GM11168 (cell line): ENCODE data around the gene SERBP1.
"Not testable (repeated sequence)": the region's sequence is repeated elsewhere in the genome, so short reads cannot be mapped to it uniquely, and the experiment has no call there.

Source experiments
- in situ Hi-C: fragments of 300-500 bp; cut with MboI; formaldehyde crosslinking; loops from one replicate; pipeline ENCODE4 v1.12.0; 2022; ENCODE audit warnings: low sequenced_read_pairs; ENCODE audit not compliant: unreplicated experiment

Gene SERBP1

DNA sequence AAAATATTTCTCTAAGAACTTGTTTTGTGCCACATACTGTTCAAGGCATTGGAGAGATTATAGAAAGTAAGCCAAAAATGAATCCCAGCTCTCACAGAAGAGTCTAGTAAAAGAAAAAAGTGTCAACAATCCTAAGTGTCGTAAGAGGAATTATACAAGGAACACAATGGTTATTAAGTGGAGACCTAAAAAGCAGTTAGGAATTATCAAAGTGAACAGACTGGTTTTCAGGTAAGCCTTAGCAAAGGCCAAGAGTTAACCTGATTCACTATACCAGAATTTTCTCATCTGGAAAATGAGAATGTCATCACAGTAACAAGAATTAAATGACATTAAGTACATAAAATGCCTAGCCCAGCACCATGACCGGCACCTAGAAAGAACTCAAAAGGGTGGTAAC is 15.6 kb downstream of the SERBP1 start:
- in situ Hi-C loops: no loop called here

DNA sequence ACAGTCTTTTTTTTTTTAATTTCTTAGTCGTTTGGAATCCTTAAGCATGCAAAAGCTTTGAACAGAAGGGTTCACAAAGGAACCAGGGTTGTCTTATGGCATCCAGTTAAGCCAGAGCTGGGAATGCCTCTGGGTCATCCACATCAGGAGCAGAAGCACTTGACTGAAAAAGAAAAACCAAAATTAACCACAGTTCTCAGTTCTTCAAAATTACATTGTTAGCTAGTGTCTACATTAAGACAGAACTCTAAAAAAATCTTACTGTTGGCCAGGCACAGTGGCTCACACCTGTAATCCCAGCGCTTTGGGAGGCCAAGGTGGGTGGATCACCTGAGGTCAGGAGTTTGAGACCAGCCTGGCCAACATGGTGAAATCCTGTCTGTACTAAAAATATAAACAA is 17.1 kb downstream of the SERBP1 start:
- in situ Hi-C loops: not testable (repeated sequence)

- in situ Hi-C loops: no loop called here
Measured at GRCh38 chr1:67408148-67408547, 22.1 kb downstream of the SERBP1 start.

- in situ Hi-C loops: no loop called here
Measured at GRCh38 chr1:67407498-67407897, 22.7 kb downstream of the SERBP1 start.

DNA sequence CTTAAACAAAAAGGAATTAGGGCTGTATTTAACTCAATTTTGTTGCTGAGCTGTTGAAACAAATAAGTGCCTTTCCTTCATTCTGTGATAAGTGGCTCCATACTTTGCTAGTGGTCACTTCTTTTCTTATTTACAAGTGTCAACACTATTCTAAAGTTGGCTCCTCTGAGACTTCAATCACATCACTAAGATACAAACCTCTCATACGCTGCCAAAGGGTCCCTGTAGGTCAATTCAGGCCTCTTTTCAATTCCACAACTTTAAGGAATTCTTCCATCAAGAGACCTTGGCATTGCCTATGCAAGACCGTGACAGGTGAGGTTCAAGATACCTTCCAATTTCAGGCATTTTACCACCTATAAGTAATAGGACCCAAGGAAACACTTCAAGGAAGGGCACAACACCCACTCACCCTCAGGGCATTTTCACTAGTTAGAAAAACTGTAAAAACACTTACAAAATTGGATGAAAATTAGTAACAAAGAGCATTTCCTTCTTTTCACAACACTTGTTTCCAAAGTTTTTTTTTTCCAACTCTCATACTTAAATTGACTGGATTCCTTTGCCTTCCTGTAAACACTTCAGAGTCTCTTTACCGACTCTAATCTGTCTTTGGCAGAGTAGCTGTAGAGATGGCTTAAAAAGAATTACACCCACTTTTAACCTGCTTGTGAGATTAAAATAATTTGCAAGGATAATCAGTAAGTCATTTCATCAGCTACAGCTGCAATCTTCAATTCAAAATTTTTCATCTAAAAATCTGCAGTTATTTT is 24.5 kb downstream of the SERBP1 start:
- in situ Hi-C loops: no loop called here

- in situ Hi-C loops: no loop called here
Measured at GRCh38 chr1:67404212-67404620, 26.0 kb downstream of the SERBP1 start.

- in situ Hi-C loops: no loop called here
Measured at GRCh38 chr1:67401443-67401842, 28.8 kb downstream of the SERBP1 start.

- in situ Hi-C loops: not testable (repeated sequence)
Measured at GRCh38 chr1:67400029-67400786, 30.0 kb downstream of the SERBP1 start.

GRCh38 chr1:67399199-67399993 is 30.8 kb downstream of the SERBP1 start:
- in situ Hi-C loops: no loop called here

DNA sequence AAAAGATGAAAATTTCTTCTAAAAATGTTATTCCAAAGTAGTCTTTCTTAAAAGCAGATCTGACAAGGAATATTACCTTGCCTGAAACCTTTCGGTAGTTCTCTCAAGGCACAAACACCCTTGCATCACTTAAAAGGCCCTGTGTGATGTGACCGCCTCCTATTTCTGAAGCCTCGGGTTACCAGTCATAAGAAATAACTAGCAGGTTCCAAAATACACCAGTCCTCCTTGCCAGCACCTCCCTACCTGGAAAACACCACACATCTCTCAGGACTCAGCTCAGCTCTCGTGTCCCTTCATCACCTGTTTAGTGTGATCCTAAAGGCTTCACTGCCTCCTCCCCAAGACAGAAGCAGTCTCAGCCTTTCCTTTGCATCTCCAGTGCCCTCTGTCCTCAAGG is 35.7 kb downstream of the SERBP1 start:
- in situ Hi-C loops: no loop called here

GRCh38 chr1:67393737-67394136 is 36.5 kb downstream of the SERBP1 start:
- in situ Hi-C loops: no loop called here

DNA sequence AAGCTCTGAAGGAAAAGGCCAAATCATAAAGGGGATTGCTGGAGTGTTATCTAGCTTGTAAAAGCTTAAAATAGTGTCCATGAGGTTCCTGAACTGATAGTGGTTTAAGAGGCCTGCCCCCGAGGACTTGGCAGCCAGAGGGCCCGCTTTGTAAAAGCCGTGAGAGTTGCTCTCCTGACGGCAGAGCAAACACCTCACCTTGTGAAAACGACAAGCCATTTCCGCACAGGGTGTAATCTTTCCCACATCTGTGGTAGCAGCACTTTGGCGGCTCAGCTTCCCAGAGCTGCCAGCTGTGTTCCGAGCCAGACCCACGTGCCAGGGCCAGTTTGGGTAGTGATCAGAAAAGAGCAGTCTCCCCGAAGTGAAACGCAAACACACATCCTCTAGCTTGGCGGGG is 37.0 kb downstream of the SERBP1 start:
- in situ Hi-C loops: no loop called here

GRCh38 chr1:67390041-67390887 is 39.9 kb downstream of the SERBP1 start:
- in situ Hi-C loops: no loop called here

- in situ Hi-C loops: no loop called here
Measured at GRCh38 chr1:67383999-67384638, 46.1 kb downstream of the SERBP1 start.

DNA sequence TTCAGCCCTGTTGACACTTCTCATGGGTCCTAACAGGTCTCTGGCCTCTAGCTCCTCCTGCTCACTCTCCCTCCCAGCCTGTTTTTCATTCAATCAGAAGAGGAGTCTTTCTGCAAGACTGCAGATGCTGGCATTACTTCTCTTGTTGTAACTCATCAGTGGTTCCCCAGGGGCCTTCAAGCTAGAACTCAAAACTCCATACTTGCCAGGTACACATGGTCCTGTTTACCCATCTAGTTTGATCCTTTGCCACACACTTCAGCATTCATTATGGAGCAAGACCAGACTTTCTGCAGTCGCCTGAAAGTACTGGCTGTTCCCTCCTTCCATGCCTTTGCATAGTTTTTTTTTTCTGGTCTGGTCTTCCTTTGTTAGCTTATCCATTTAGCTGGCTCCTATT is 47.9 kb downstream of the SERBP1 start:
- in situ Hi-C loops: no loop called here

DNA sequence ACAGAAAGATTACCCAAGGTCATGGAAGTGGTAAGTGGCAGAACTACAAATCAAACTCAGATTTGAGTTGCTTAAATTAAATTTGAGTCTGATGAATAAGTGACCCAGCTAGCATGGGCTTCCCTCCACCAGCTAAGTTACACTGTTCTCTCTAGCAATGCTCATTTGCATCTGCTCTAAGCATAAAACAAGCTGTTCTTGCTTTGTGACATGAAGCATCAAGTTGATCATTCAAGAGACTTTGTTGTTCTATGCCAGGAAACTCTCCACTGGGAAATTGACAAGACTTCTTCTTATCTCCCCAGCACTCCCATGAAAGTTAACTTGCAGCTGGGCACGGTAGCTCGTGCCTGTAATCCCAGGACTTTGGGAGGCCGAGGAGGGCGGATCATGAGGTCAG is 49.0 kb downstream of the SERBP1 start:
- in situ Hi-C loops: no loop called here

DNA sequence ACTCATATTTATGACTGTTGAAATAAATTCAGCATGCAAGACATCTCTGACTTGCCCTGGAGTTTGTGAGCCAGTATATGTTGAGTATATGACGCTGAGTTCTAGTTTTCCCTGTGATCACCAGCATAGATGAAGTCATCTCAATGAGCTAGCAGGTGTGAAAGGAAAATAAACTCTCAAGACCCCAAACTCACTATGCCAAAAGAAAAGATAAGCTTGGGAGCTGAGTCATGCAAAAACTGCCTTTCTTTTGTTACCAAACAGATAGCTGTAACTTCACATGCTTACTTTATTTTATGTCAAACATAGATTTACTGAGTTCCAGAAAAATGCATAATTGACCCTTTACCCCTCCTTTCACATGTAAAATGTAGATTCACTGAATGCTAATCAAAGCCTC is 52.9 kb downstream of the SERBP1 start:
- in situ Hi-C loops: no loop called here

DNA sequence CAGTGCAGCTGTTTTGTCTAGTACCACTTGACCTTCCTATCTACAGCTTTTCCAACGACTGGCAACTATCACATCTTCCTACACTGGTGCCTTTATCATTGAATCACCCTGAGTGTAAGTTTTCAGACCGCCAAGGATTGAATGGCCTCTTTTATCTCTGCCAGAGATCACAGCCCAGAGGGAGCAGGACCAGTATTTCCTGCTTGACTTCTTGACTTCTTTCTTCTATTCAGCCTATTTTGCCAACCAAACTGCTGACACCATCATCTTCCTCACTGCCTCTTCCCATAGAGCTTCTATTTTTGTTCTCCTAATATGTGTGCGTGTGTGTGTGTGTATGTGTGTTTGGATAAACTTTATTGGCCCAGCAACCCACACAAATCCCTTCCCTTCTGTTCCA is 53.8 kb downstream of the SERBP1 start:
- in situ Hi-C loops: no loop called here

DNA sequence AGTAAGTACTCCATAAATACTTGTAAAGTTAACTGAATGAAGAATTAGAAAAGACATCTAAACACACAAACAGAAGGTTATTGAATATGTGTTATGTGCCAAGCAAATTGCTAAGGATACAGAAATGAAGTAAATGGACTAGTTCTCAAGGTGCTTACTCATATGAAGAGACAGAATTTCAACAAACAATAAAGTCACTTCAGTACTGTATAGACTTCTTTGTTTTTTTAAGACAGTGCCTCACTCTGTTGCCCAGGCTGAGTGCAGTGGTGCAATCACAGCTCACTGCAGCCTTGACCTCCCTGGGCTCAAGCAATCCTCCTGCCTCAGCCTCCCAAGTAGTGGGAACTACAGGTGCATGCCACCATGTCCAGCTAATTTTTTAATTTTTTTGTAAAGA is 57.3 kb downstream of the SERBP1 start:
- in situ Hi-C loops: no loop called here

DNA sequence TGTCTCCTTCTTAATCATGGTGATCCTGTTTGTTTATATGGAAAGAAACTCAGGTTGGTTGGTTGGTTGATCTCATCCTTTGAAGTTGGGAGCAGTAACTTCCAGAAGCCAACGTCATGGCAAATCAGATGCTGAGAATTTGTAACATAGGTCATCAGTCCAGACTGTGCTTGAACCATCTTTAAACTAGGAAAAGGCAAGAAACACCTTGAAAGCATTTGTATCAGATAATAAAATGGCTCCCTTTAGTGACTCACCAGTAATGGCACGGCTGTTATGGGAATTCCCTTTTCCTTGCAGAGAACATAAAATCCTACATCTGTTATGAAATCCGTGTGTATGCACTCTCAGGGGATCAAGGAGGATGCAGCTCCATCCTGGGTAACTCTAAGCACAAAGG is 58.1 kb downstream of the SERBP1 start:
- in situ Hi-C loops: no loop called here
